ENCODE measurements around the gene ZNF536. TPM values are rescaled to one million over a fixed set of nuclear protein-coding genes. Genes with fewer than 3 reads are reported as not detected.

The ZNF536 gene
- total and polyA plus RNA-seq, 3 donors from 2014 or later = 6.6 to 57.6 (median 35.1) TPM

GRCh38 chr19:30390356-30390988, 18.3 kb downstream of the ZNF536 start:
- intact Hi-C loops (cut with DNase I; ENCODE audit: low total_unique reads) = no loop called here
- WGBS, 2 donors = 65 to 84% methylated on average over 6 to 9 of the region's 9 CpGs

GRCh38 chr19:30391052-30391451, 18.9 kb downstream of the ZNF536 start:
- intact Hi-C loops (cut with DNase I; ENCODE audit: low total_unique reads) = no loop called here
- H3K9me3 ChIP-seq = no peaks in the 10 kb centered on the region
- WGBS, 2 donors = 86 to 88% methylated on average over 4 to 5 of the region's 5 CpGs
- TF ChIP-seq CTCF (IDR thresholded peaks at IDR 0.05) (no peak), POLR2A (IDR thresholded peaks at IDR 0.05) (no peak)
- no peaks in the 10 kb centered on the region for H3K4me1 ChIP-seq
- H3K4me3 ChIP-seq = no peak overlapping the region
- no peaks in the 10 kb centered on the region for H3K27me3 ChIP-seq
- H3K36me3 ChIP-seq (ENCODE audit: low read depth, missing control alignments) = no peaks in the 10 kb centered on the region
- DNase-seq = no peak
- H3K27ac ChIP-seq = no peak overlapping the region

More at GRCh38 chr19:30390356-30390988, 18.3 kb downstream of the ZNF536 start:
- no peaks in the 10 kb centered on the region for H3K4me1 ChIP-seq
- DNase-seq = no peak
- no peaks in the 10 kb centered on the region for H3K36me3 ChIP-seq (ENCODE audit: low read depth, missing control alignments)
- TF ChIP-seq CTCF (IDR thresholded peaks at IDR 0.05) (no peak), POLR2A (IDR thresholded peaks at IDR 0.05) (no peak)
- no peak overlapping the region for H3K27ac ChIP-seq
- no peaks in the 10 kb centered on the region for H3K9me3 ChIP-seq
- H3K27me3 ChIP-seq = no peaks in the 10 kb centered on the region
- H3K4me3 ChIP-seq = no peak overlapping the region

- no peaks in the 10 kb centered on the region for H3K36me3 ChIP-seq (ENCODE audit: low read depth, missing control alignments)
- TF ChIP-seq CTCF (IDR thresholded peaks at IDR 0.05) = no peak
- TF ChIP-seq POLR2A (IDR thresholded peaks at IDR 0.05) = no peak
- WGBS, 2 donors = 65 to 74% methylated on average over 19 of the region's 19 CpGs
- no peak overlapping the region for H3K27ac ChIP-seq
- no peak overlapping the region for H3K4me3 ChIP-seq
- H3K9me3 ChIP-seq = no peaks in the 10 kb centered on the region
- no peak for DNase-seq
- H3K4me1 ChIP-seq = no peaks in the 10 kb centered on the region
- intact Hi-C loops (cut with DNase I; ENCODE audit: low total_unique reads) = no loop called here
- H3K27me3 ChIP-seq = no peaks in the 10 kb centered on the region
Observed at GRCh38 chr19:30391554-30392551, 19.7 kb downstream of the ZNF536 start.

GRCh38 chr19:30393046-30393445, 20.9 kb downstream of the ZNF536 start:
- Histone ChIP-seq H3K9me3 (no peaks in the 10 kb centered on the region), H3K27ac (no peak overlapping the region), H3K36me3 (ENCODE audit: low read depth, missing control alignments) (no peaks in the 10 kb centered on the region), H3K4me3 (no peak overlapping the region), H3K27me3 (no peaks in the 10 kb centered on the region), H3K4me1 (no peaks in the 10 kb centered on the region)
- DNase-seq = no peak
- TF ChIP-seq POLR2A (IDR thresholded peaks at IDR 0.05) (no peak), CTCF (IDR thresholded peaks at IDR 0.05) (no peak)
- intact Hi-C loops (cut with DNase I; ENCODE audit: low total_unique reads) = no loop called here
- 79 to 89% methylated on average over 5 of the region's 5 CpGs for WGBS, 2 donors
